Fibroblast of pulmonary artery (primary cell): Measurements from ENCODE around the gene ARPC2.
A peak's percentile ranks its signal among the peaks of the same experiment; 100 is the strongest.

Source experiments
- DNase-seq: peaks from one replicate; pipeline ENCODE4 v3.0.0-alpha.2; 2010; ENCODE audit warnings: low read depth
- H3K4me3 ChIP-seq: replicated peaks from 2 replicates; pipeline ENCODE4 v1.5.1; 2011; ENCODE audit warnings: low read depth, mild to moderate bottlenecking, control low read depth, low read length, moderate library complexity
- CTCF ChIP-seq: IDR thresholded peaks from 2 replicates; pipeline ENCODE4 v1.5.1; 2011; ENCODE audit warnings: mild to moderate bottlenecking, control low read depth, low read length, inconsistent platforms; ENCODE audit errors: missing control alignments

ARPC2 gene

GRCh38 chr2:218259099-218259961 lies 42.3 kb downstream of the ARPC2 start:
- H3K4me3 ChIP-seq = peak overlapping the region; percentile 24
- peak; percentile 88 for DNase-seq
- TF ChIP-seq CTCF = no peak

- DNase-seq = no peak
- no peak for TF ChIP-seq CTCF
Measured at GRCh38 chr2:218260166-218260565, 43.2 kb downstream of the ARPC2 start.

GRCh38 chr2:218260742-218261422 lies 43.9 kb downstream of the ARPC2 start, which contains the start of gene GPBAR1:
GPBAR1 (plus strand) TSS chr2:218261015; CDS start chr2:218262725, 1,710 bp downstream.
- no peak for TF ChIP-seq CTCF
- no peak for DNase-seq
- H3K4me3 ChIP-seq = no peak within 1 kb of the TSS

More at GRCh38 chr2:218260166-218260565, 43.2 kb downstream of the ARPC2 start:
- H3K4me3 ChIP-seq = no peak overlapping the region

- TF ChIP-seq CTCF = no peak
- H3K4me3 ChIP-seq = no peak overlapping the region
- DNase-seq = no peak
Measured at GRCh38 chr2:218261423-218262236, 44.6 kb downstream of the ARPC2 start.

- TF ChIP-seq CTCF = no peak
- DNase-seq = no peak
- no peak overlapping the region for H3K4me3 ChIP-seq
Measured at GRCh38 chr2:218262237-218262600, 45.2 kb downstream of the ARPC2 start.

GRCh38 chr2:218262631-218263586 lies 45.9 kb downstream of the ARPC2 start:
- TF ChIP-seq CTCF = no peak
- no peak overlapping the region for H3K4me3 ChIP-seq
- DNase-seq = no peak
